Lung (tissue), 12 donors: ENCODE results near the gene EEPD1. TPM values are rescaled to one million over a fixed set of nuclear protein-coding genes. Genes with fewer than 3 reads are reported as not detected.
A peak's percentile ranks its signal among the peaks of the same experiment; 100 is the strongest.
"Not testable (repeated sequence)": the region's sequence is repeated elsewhere in the genome, so short reads cannot be mapped to it uniquely, and the experiment has no call there.

Experiments
- ATAC-seq: fragments of 200-7000 bp; cut with Tn5 transposase; one replicate; pipeline ENCODE4 v1.9.1; 2020; ENCODE audit warnings: moderate number of reproducible peaks; ENCODE audit not compliant: insufficient read depth, low FRiP score
- DNase-seq, 3 donors: peaks; one replicate each; pipeline ENCODE4 v3.0.0-alpha.2; 2013 to 2017
- H3K27ac ChIP-seq, 2 donors: one replicate each; pipeline ENCODE4 v1.5.1; 2013; ENCODE audit warnings: mild to moderate bottlenecking in 2 of 2, moderate library complexity in 2 of 2, control low read depth in 1 of 2, inconsistent platforms in 1 of 2, low read depth in 1 of 2, low read length in 1 of 2
- H3K27me3 ChIP-seq, 3 donors: one replicate each; pipeline ENCODE4 v1.5.1; 2013; ENCODE audit warnings: low read length in 2 of 3; ENCODE audit not compliant: control insufficient read depth in 3 of 3, insufficient read depth in 3 of 3
- H3K36me3 ChIP-seq, 4 donors: one replicate each; pipeline ENCODE4 v1.5.1; 2013; ENCODE audit warnings: low read length in 4 of 4, mild to moderate bottlenecking in 1 of 4, moderate library complexity in 1 of 4; ENCODE audit not compliant: control insufficient read depth in 4 of 4, insufficient read depth in 4 of 4
- H3K4me1 ChIP-seq, 5 donors: one replicate each; pipeline ENCODE4 v1.5.1; 2013; ENCODE audit warnings: low read length in 5 of 5, mild to moderate bottlenecking in 2 of 5, moderate library complexity in 1 of 5; ENCODE audit not compliant: control insufficient read depth in 5 of 5, insufficient read depth in 5 of 5
- H3K4me3 ChIP-seq: one replicate; pipeline ENCODE4 v1.5.1; 2013; ENCODE audit warnings: mild to moderate bottlenecking, control low read depth, moderate library complexity
- H3K9ac ChIP-seq, 2 donors: one replicate each; pipeline ENCODE4 v1.5.1; 2013; ENCODE audit warnings: low read length in 2 of 2, control low read depth in 1 of 2; ENCODE audit not compliant: insufficient read depth in 1 of 2
- H3K9me3 ChIP-seq, 4 donors: one replicate each; pipeline ENCODE4 v1.5.1; 2013; ENCODE audit warnings: low read length in 3 of 4, mild to moderate bottlenecking in 1 of 4, moderate library complexity in 1 of 4; ENCODE audit not compliant: control insufficient read depth in 4 of 4, insufficient read depth in 3 of 4
- CTCF ChIP-seq: IDR thresholded peaks from 2 replicates; pipeline ENCODE4 v1.5.1; 2012; ENCODE audit warnings: mild to moderate bottlenecking; ENCODE audit errors: control extremely low read depth, extremely low read depth
- WGBS, 2 donors: extraction: QIAGEN DNeasy Blood & Tissue Kit; methylation state at CpG; one replicate each; pipeline ENCODE4 v1.1.7; 2013; 5-methylcytosine and 5-hydroxymethylcytosine counted together
- polyA plus RNA-seq, 2 donors: library from polyadenylated mRNA; stranded (reverse); fragments of 200-250 nt; gene quantifications; one replicate each; pipeline ENCODE4 v1.2.1, GENCODE V29; 2013
- total RNA-seq, 2 donors: library from RNA; depleted of rRNA in 1 of 2; stranded (reverse); fragments of >200 nt in 1 of 2; gene quantifications; one replicate each; pipeline ENCODE4 v1.2.1, GENCODE V29; 2014 to 2021
- donor health status: control.
- donor health status: control.
- donor health status: Bipolar disorder and iron deficiency.
- donor health status: healthy.
- donor health status: DM: yes; HTN: yes; CAD: no.

EEPD1 gene
- total and polyA plus RNA-seq, 4 donors = 5.4 to 15.3 (median 7.9) TPM

DNA sequence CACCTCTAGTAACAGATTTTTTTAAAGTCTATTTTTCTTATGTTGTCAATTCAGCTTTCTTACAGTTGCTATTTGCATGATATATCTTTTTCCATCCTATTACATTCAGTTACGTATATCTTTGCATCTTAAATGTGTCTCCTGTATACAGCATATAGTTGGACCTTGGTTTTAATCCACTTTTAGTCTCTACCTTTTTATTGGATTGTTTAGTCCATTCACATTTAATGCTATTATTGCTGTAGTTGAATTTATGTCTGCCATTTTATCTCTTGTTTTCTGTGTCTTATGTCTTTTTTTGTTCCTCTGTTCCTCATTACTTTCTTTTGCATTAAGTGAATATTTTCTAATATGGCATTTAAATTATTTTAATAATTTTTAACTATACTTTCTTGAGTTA lies 100.6 kb downstream of the EEPD1 start:
- H3K9ac ChIP-seq = no peak overlapping the region
- H3K4me1 ChIP-seq = peaks cover 0 to 8% (median 3%) of the 10 kb centered on the region in 5 donors
- ATAC-seq = no peak
- no peak overlapping the region for H3K4me3 ChIP-seq
- 98% methylated on average over 1 of the region's 1 CpG for WGBS, 2 donors
- no peak overlapping the region for H3K27ac ChIP-seq
- H3K27me3 ChIP-seq = no peaks in the 10 kb centered on the region
- H3K9me3 ChIP-seq = peaks cover 0 to 3% (median under 1%) of the 10 kb centered on the region in 4 donors
- H3K36me3 ChIP-seq = no peaks in the 10 kb centered on the region
- DNase-seq = no peak
- TF ChIP-seq CTCF = no peak

- H3K9me3 ChIP-seq, H3K36me3 ChIP-seq, H3K4me3 ChIP-seq, H3K27ac ChIP-seq, H3K9ac ChIP-seq, H3K27me3 ChIP-seq, ATAC-seq: not testable (repeated sequence)
- H3K4me1 ChIP-seq = peaks cover 2 to 28% (median 11%) of the 10 kb centered on the region in 5 donors
- WGBS, 2 donors = 41 to 72% methylated on average over 18 of the region's 18 CpGs
- DNase-seq = peak; percentile 92 to 97 (median 94)
These were observed 105.6 kb downstream of the EEPD1 start for GRCh38 chr7:36258510-36259259.

DNA sequence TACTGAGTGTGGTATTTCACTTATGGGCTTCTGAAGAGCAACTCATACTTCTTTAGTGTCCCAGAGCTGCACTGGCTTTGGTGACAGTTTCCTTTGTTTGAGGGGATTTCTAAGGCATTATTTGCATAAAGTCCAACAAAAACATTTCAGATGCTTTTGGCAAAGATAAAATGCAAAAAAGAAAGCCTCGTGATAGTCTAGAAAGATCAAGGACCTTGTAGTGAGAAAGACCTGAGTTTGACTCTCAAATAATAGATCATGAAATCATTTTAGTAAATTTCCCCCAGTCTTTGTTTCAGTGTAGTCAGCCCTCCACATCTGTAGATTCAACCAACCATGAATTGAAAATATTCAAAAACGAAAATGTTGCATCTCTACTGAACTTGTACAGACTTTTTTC lies 107.4 kb downstream of the EEPD1 start:
- DNase-seq (no peak), ATAC-seq (no peak)
- Histone ChIP-seq H3K27ac (no peak overlapping the region), H3K9me3 (no peaks in the 10 kb centered on the region), H3K36me3 (no peaks in the 10 kb centered on the region), H3K9ac (no peak overlapping the region), H3K4me1 (peaks cover 2 to 46% (median 24%) of the 10 kb centered on the region in 5 donors), H3K4me3 (no peak overlapping the region), H3K27me3 (no peaks in the 10 kb centered on the region)
- TF ChIP-seq CTCF = no peak
- 76 to 88% methylated on average over 2 of the region's 2 CpGs for WGBS, 2 donors

DNA sequence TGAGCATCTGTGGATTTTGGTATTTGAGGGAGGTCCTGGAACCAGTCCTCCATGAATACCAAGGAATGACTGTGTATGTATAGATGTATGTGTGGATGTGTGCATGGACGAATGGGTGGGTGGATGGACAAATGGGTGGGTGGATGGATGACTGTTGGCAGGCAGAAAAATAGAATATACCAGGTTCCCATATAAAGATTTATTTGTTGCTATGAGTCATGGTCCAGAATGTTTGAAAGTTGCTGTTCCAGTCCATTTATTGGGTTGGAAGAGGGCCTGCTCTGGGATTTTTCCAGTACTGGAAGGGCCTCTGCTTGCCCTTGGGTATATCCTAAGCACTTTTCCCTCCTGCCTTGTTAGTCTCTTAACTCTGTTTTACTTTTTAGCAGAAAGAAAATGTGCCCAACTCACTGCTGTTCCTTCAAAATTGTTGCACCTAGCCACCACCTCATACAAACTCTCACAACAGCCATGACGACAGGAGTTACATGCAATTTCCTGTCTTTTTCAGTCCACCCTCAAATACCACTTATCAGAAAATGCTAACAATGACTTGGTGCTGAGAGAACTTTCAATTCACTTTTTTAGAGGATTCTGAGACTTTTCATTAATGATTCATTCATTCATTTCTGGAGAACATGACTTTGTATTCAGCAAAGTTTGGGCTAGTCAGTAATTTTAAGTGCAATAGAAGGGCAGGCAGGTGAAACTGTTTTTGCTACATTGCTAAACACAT lies 108.1 kb downstream of the EEPD1 start:
- Histone ChIP-seq H3K4me3 (no peak overlapping the region), H3K27ac (no peak overlapping the region), H3K27me3 (no peaks in the 10 kb centered on the region), H3K4me1 (peaks cover 2 to 49% (median 26%) of the 10 kb centered on the region in 5 donors), H3K9ac (no peak overlapping the region), H3K9me3 (no peaks in the 10 kb centered on the region), H3K36me3 (no peaks in the 10 kb centered on the region)
- no peak for DNase-seq
- 57 to 58% methylated on average over 2 of the region's 2 CpGs for WGBS, 2 donors
- ATAC-seq = no peak
- TF ChIP-seq CTCF = no peak
